Posterior cingulate gyrus (tissue), 11 donors: ENCODE results near the gene ZNF488.

Experiments used
- DNase-seq, 10 donors: peaks; one replicate each; pipeline versions ENCODE4 v3.0.0 to v3.0.0-alpha.2; 2020 to 2021; ENCODE audit warnings: mixed read lengths in 3 of 10
- intact Hi-C: fragments of 100-400 bp; cut with DNase I; formaldehyde crosslinking; loops from one replicate; pipeline ENCODE4 v1.15.1; 2023

ZNF488 gene

GRCh38 chr10:47368431-47369180, 15.5 kb downstream of the ZNF488 start:
- DNase-seq = peak in 2 of 10 donors; percentile 7 to 11
- intact Hi-C loops = no loop called here

GRCh38 chr10:47367646-47368045, 16.4 kb downstream of the ZNF488 start:
- intact Hi-C loops = no loop called here
- no peak for DNase-seq

- DNase-seq = no peak
These were observed 17.2 kb downstream of the ZNF488 start for GRCh38 chr10:47366731-47367460.

GRCh38 chr10:47366181-47366631, 17.9 kb downstream of the ZNF488 start:
- intact Hi-C loops = no loop called here
- DNase-seq = peak in 1 of 10 donors; percentile 75

More at GRCh38 chr10:47366731-47367460, 17.2 kb downstream of the ZNF488 start:
- intact Hi-C loops = no loop called here

- DNase-seq = peak in 1 of 10 donors; percentile 13
These were observed 18.5 kb downstream of the ZNF488 start for GRCh38 chr10:47365431-47366180.

GRCh38 chr10:47364911-47365310, 19.2 kb downstream of the ZNF488 start:
- intact Hi-C loops = no loop called here
- DNase-seq = no peak

More at GRCh38 chr10:47365431-47366180, 18.5 kb downstream of the ZNF488 start:
- intact Hi-C loops = no loop called here

- intact Hi-C loops = no loop called here
- DNase-seq = peak in 1 of 10 donors; percentile 7
These were observed 19.7 kb downstream of the ZNF488 start for GRCh38 chr10:47364366-47364765.

- DNase-seq = no peak
- intact Hi-C loops = no loop called here
These were observed 20.3 kb downstream of the ZNF488 start for GRCh38 chr10:47363781-47364180.

- peak in 1 of 10 donors; percentile 10 for DNase-seq
- intact Hi-C loops = no loop called here
These were observed 21.9 kb downstream of the ZNF488 start for GRCh38 chr10:47362199-47362598.

GRCh38 chr10:47361293-47361692, 22.8 kb downstream of the ZNF488 start:
- DNase-seq = peak in 6 of 10 donors; percentile 50 to 91 (median 62)
- intact Hi-C loops = no loop called here

GRCh38 chr10:47360419-47361040, 23.6 kb downstream of the ZNF488 start:
- intact Hi-C loops = no loop called here

GRCh38 chr10:47359626-47360418, 24.3 kb downstream of the ZNF488 start:
- intact Hi-C loops = no loop called here
- DNase-seq = no peak

More at GRCh38 chr10:47360419-47361040, 23.6 kb downstream of the ZNF488 start:
- DNase-seq = peak in 1 of 10 donors; percentile 5

- no peak for DNase-seq
- intact Hi-C loops = no loop called here
These were observed 25.0 kb downstream of the ZNF488 start for GRCh38 chr10:47359101-47359500.

- no peak for DNase-seq
- intact Hi-C loops = no loop called here
These were observed 25.6 kb downstream of the ZNF488 start for GRCh38 chr10:47358457-47358856.

- intact Hi-C loops = no loop called here
- DNase-seq = no peak
These were observed 26.2 kb downstream of the ZNF488 start for GRCh38 chr10:47357911-47358310.

GRCh38 chr10:47357131-47357582, 26.9 kb downstream of the ZNF488 start:
- peak in 1 of 10 donors; percentile 79 for DNase-seq
- intact Hi-C loops = no loop called here

- intact Hi-C loops = no loop called here
- DNase-seq = no peak
These were observed 27.4 kb downstream of the ZNF488 start for GRCh38 chr10:47356708-47357107.

- no peak for DNase-seq
- intact Hi-C loops = no loop called here
These were observed 29.2 kb downstream of the ZNF488 start for GRCh38 chr10:47354900-47355299.

GRCh38 chr10:47354165-47354564, 29.9 kb downstream of the ZNF488 start:
- peak in 1 of 10 donors; percentile 14 for DNase-seq
- intact Hi-C loops = no loop called here
